SK-N-SH (cell line): ENCODE results near the gene GRK3. TPM values are rescaled to one million over a fixed set of nuclear protein-coding genes. Genes with fewer than 3 reads are reported as not detected.
A peak's percentile ranks its signal among the peaks of the same experiment; 100 is the strongest.

Experiments used
- CTCF ChIA-PET: fragments of 300-600, 350-600 bp; formaldehyde crosslinking; extraction: SDS; loops from one replicate; lab custom pipeline; 2021; lab: Yijun Ruan, JAX
- POLR2A ChIA-PET: fragments of 350-600 bp; sonication (Branson Sonifier 250); formaldehyde crosslinking; extraction: SDS; loops from one replicate; lab custom pipeline; 2020; ENCODE audit warnings: antibody characterized with exemption, inconsistent platforms; lab: Yijun Ruan, JAX
- DNase-seq: peaks from one replicate; pipeline ENCODE4 v3.0.0; 2012
- H2AFZ ChIP-seq: fragments of 200-600 bp; sonication (generic); 2 replicates; pipeline ENCODE4 v1.8.1; 2016; ENCODE audit warnings: antibody characterized with exemption, mild to moderate bottlenecking, low read depth
- H3F3A ChIP-seq: fragments of 200-600 bp; sonication (generic); replicated peaks from 2 replicates; pipeline ENCODE3; 2016; ENCODE audit warnings: antibody characterized with exemption, mild to moderate bottlenecking; ENCODE audit not compliant: insufficient read depth
- H3K27ac ChIP-seq, 2 experiments: fragments of 200-500 bp in 1 of 2; fragments of 200-600 bp in 1 of 2; sonication (Bioruptor generic) in 1 of 2; sonication (generic), shearing (Covaris generic) in 1 of 2; 2 replicates each; pipeline versions ENCODE4 v1.5.1 to v1.6.1; 2014 to 2016; ENCODE audit warnings: low read depth in 2 of 2, inconsistent platforms in 1 of 2, low read length in 1 of 2, mild to moderate bottlenecking in 1 of 2, mixed read lengths in 1 of 2
- H3K27me3 ChIP-seq: fragments of 200-600 bp; sonication (generic), shearing (Covaris generic); 2 replicates; pipeline ENCODE4 v1.6.1; 2016; ENCODE audit warnings: mixed run types; ENCODE audit not compliant: insufficient read depth
- H3K36me3 ChIP-seq, 2 experiments: fragments of 200-500 bp in 1 of 2; fragments of 200-600 bp in 1 of 2; sonication (Bioruptor generic) in 1 of 2; sonication (generic) in 1 of 2; replicated peaks in 1 of 2; 2 replicates each; pipeline versions ENCODE3 to v1.5.1; 2014 to 2016; ENCODE audit warnings: low read length in 1 of 2, mild to moderate bottlenecking in 1 of 2; ENCODE audit not compliant: insufficient read depth in 2 of 2, control insufficient read depth in 1 of 2
- H3K4me1 ChIP-seq, 2 experiments: fragments of 200-500 bp in 1 of 2; fragments of 200-600 bp in 1 of 2; sonication (Bioruptor generic) in 1 of 2; sonication (generic), shearing (Covaris generic) in 1 of 2; 2 replicates each; pipeline versions ENCODE4 v1.5.1 to v1.6.1; 2014 to 2016; ENCODE audit warnings: low read depth in 1 of 2, low read length in 1 of 2, mixed run types in 1 of 2; ENCODE audit not compliant: insufficient read depth in 2 of 2, control insufficient read depth in 1 of 2
- H3K4me2 ChIP-seq: fragments of 200-600 bp; sonication (generic), shearing (Covaris generic); 2 replicates; pipeline ENCODE4 v1.6.1; 2017; ENCODE audit warnings: mixed run types
- H3K4me3 ChIP-seq, 2 experiments: fragments of 200-500 bp in 1 of 2; fragments of 200-600 bp in 1 of 2; sonication (Bioruptor generic) in 1 of 2; sonication (generic), shearing (Covaris generic) in 1 of 2; 2 replicates each; pipeline versions ENCODE4 v1.5.1 to v1.8.1; 2014 to 2016; ENCODE audit warnings: low read depth in 2 of 2, inconsistent platforms in 1 of 2, low read length in 1 of 2, mild to moderate bottlenecking in 1 of 2, mixed read lengths in 1 of 2, moderate library complexity in 1 of 2
- H3K79me2 ChIP-seq: fragments of 200-600 bp; sonication (generic); 2 replicates; pipeline ENCODE4 v1.8.1; 2017; ENCODE audit warnings: mild to moderate bottlenecking; ENCODE audit not compliant: insufficient read depth
- H3K9ac ChIP-seq: fragments of 200-600 bp; sonication (generic); 2 replicates; pipeline ENCODE4 v1.6.1; 2017; ENCODE audit warnings: mixed run types
- H3K9me2 ChIP-seq: fragments of 200-600 bp; sonication (generic); 2 replicates; pipeline ENCODE4 v1.6.1; 2017; ENCODE audit warnings: mixed run types
- H3K9me3 ChIP-seq: fragments of 200-600 bp; sonication (generic); 2 replicates; pipeline ENCODE4 v1.6.1; 2017; ENCODE audit warnings: mixed run types, mild to moderate bottlenecking, moderate library complexity
- H4K20me1 ChIP-seq: fragments of 200-600 bp; sonication (generic); 2 replicates; pipeline ENCODE4 v1.6.1; 2017; ENCODE audit warnings: mild to moderate bottlenecking, mixed run types; ENCODE audit not compliant: insufficient read depth
- EZH2phosphoT487 ChIP-seq: fragments of 200-600 bp; sonication (generic); IDR thresholded peaks from 2 replicates; pipeline ENCODE4 v1.6.1; 2017; ENCODE audit warnings: low read depth, mixed run types, mild to moderate bottlenecking, antibody characterized with exemption, moderate library complexity, borderline replicate concordance
- FOXM1 ChIP-seq: IDR thresholded peaks from 2 replicates; pipeline ENCODE4 v1.4.0; 2012; ENCODE audit warnings: low read depth, mild to moderate bottlenecking
- GATA2 ChIP-seq: sonication (generic); formaldehyde crosslinking; IDR thresholded peaks from 2 replicates; pipeline ENCODE4 v1.5.0; 2020; ENCODE audit warnings: mild to moderate bottlenecking, missing genetic modification reagents
- RCOR1 ChIP-seq: fragments of 150-350 bp; IDR thresholded peaks from 2 replicates; pipeline ENCODE4 v1.6.1; 2017; ENCODE audit warnings: antibody characterized with exemption, low read length
- RFX5 ChIP-seq: IDR thresholded peaks from 2 replicates; pipeline ENCODE4 v1.6.1; 2012; ENCODE audit warnings: mild to moderate bottlenecking, improper control_type of control experiment, low read length
- RXRA ChIP-seq: IDR thresholded peaks from 2 replicates; pipeline ENCODE4 v1.4.0; 2012; ENCODE audit warnings: low read depth, mild to moderate bottlenecking, borderline replicate concordance
- SIN3A ChIP-seq: IDR thresholded peaks from 2 replicates; pipeline ENCODE4 v1.6.1; 2012; ENCODE audit warnings: low read depth, mild to moderate bottlenecking, low read length, moderate library complexity, borderline replicate concordance
- SMC3 ChIP-seq: IDR thresholded peaks from 2 replicates; pipeline ENCODE4 v1.6.1; 2012; ENCODE audit warnings: low read depth, low read length, improper control_type of control experiment
- YY1 ChIP-seq: IDR thresholded peaks from 2 replicates; pipeline ENCODE4 v1.4.0; 2012; ENCODE audit warnings: low read depth, mild to moderate bottlenecking
- WGBS: methylation state at CpG from one replicate; pipeline ENCODE4 v1.1.6; 2017; ENCODE audit warnings: low lambda C conversion rate; 5-methylcytosine and 5-hydroxymethylcytosine counted together
- polyA plus RNA-seq, 3 experiments: library from polyadenylated mRNA; depleted of rRNA; stranded (reverse); fragments of >200 nt; gene quantifications; 2 replicates each; pipeline ENCODE4 v1.2.3, GENCODE V29; 2012
- TF ChIP-seq, protein P1 (sequence below): fragments of 150-350 bp; IDR thresholded peaks from 2 replicates; pipeline ENCODE4 v1.6.1; 2017; ENCODE audit warnings: antibody characterized with exemption, low read length, low read depth, borderline replicate concordance
- TF ChIP-seq, protein P2 (sequence below): IDR thresholded peaks from 2 replicates; pipeline ENCODE4; 2012
- TF ChIP-seq, protein P3 (sequence below): IDR thresholded peaks from 2 replicates; pipeline ENCODE4 v1.6.1; 2012; ENCODE audit warnings: mild to moderate bottlenecking, low read depth, low read length, moderate library complexity
- TF ChIP-seq, protein P4 (sequence below): IDR thresholded peaks from 2 replicates; pipeline ENCODE4 v1.4.0; 2012; ENCODE audit warnings: low read depth
- TF ChIP-seq, protein P5 (sequence below): IDR thresholded peaks from 2 replicates; pipeline ENCODE4 v1.4.0; 2012; ENCODE audit warnings: low read depth, borderline replicate concordance

The GRK3 gene
- polyA plus RNA-seq, 1 of the 3 experiments (the other 2 are of a cell fraction) = 1.3 TPM

DNA sequence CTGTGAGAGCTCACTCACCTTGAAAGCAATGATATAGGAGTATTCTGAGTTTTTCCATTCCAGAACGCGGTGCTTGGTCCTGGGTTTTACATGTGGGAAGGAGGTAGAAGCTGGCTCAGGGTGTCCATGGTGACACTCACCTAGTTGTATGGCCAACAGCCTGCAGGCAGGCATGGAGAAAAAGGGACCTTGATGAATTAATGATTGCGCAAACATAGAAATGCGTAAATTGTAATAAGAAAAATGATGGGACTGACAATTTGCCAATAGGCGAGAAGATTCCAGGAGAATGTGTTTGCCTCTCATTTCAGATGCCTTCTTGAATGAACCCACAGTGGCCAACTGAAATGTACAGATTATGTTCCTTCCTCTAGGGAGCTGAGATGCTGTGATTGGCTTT lies 124.2 kb downstream of the GRK3 start:
- H3K27ac ChIP-seq = peak overlapping the region in 1 of 2 experiments; percentile 34; a peak in 1 of 4 replicates
- no peaks in the 10 kb centered on the region for H3F3A ChIP-seq
- no peak overlapping the region for H3K9ac ChIP-seq
- no peak for DNase-seq
- H3K9me2 ChIP-seq = no peaks in the 10 kb centered on the region
- no peaks in the 10 kb centered on the region for H3K79me2 ChIP-seq
- H4K20me1 ChIP-seq = no peaks in the 10 kb centered on the region
- no peaks in the 10 kb centered on the region for H3K9me3 ChIP-seq
- no peaks in the 10 kb centered on the region for H3K27me3 ChIP-seq
- no peak overlapping the region for H3K4me3 ChIP-seq
- WGBS = 87% methylated on average over 5 of the region's 5 CpGs
- H3K4me1 ChIP-seq = peaks cover 6 to 32% of the 10 kb centered on the region in 2 experiments; a peak in 2 of 4 replicates
- H3K36me3 ChIP-seq = peaks cover 0 to 28% of the 10 kb centered on the region in 2 experiments
- no peak overlapping the region for H2AFZ ChIP-seq
- TF ChIP-seq SMC3 (no peak), SIN3A (no peak), RFX5 (no peak), YY1 (no peak), EZH2phosphoT487 (no peak), FOXM1 (no peak), RXRA (no peak)
- TF ChIP-seq, protein P1, sequence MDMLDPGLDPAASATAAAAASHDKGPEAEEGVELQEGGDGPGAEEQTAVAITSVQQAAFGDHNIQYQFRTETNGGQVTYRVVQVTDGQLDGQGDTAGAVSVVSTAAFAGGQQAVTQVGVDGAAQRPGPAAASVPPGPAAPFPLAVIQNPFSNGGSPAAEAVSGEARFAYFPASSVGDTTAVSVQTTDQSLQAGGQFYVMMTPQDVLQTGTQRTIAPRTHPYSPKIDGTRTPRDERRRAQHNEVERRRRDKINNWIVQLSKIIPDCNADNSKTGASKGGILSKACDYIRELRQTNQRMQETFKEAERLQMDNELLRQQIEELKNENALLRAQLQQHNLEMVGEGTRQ = no peak
- TF ChIP-seq, protein P2, sequence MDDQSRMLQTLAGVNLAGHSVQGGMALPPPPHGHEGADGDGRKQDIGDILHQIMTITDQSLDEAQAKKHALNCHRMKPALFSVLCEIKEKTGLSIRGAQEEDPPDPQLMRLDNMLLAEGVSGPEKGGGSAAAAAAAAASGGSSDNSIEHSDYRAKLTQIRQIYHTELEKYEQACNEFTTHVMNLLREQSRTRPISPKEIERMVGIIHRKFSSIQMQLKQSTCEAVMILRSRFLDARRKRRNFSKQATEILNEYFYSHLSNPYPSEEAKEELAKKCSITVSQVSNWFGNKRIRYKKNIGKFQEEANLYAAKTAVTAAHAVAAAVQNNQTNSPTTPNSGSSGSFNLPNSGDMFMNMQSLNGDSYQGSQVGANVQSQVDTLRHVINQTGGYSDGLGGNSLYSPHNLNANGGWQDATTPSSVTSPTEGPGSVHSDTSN = no peak
- TF ChIP-seq, protein P3, sequence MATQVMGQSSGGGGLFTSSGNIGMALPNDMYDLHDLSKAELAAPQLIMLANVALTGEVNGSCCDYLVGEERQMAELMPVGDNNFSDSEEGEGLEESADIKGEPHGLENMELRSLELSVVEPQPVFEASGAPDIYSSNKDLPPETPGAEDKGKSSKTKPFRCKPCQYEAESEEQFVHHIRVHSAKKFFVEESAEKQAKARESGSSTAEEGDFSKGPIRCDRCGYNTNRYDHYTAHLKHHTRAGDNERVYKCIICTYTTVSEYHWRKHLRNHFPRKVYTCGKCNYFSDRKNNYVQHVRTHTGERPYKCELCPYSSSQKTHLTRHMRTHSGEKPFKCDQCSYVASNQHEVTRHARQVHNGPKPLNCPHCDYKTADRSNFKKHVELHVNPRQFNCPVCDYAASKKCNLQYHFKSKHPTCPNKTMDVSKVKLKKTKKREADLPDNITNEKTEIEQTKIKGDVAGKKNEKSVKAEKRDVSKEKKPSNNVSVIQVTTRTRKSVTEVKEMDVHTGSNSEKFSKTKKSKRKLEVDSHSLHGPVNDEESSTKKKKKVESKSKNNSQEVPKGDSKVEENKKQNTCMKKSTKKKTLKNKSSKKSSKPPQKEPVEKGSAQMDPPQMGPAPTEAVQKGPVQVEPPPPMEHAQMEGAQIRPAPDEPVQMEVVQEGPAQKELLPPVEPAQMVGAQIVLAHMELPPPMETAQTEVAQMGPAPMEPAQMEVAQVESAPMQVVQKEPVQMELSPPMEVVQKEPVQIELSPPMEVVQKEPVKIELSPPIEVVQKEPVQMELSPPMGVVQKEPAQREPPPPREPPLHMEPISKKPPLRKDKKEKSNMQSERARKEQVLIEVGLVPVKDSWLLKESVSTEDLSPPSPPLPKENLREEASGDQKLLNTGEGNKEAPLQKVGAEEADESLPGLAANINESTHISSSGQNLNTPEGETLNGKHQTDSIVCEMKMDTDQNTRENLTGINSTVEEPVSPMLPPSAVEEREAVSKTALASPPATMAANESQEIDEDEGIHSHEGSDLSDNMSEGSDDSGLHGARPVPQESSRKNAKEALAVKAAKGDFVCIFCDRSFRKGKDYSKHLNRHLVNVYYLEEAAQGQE = no peak
- POLR2A ChIA-PET = no interaction called here
- CTCF ChIA-PET = interaction anchor here (1.4 to 1.8 kb wide), 2 partner anchors 12 to 84 kb away, joined by 3 to 9 read pairs; no protein-coding TSS in a partner anchor
- H3K4me2 ChIP-seq = no peak overlapping the region

DNA sequence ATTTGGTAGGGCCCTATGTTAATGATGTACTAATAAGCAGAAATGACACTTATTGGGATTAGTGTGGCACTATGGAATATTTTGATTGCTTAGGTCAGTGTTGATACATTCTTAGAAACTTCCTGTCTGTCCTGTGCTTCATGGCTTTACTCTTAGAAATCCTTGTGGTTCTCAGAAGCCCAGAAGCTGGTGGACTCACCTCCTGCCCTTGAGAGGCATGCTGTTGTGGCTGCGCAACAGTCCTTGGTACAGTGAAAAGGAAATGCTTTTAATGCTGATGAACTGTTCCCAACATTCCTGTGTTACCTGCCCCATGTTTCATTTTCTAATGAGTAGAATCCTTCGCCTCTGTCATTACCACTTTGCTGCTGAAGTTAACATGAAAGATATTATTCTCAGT lies 125.2 kb downstream of the GRK3 start:
- Histone ChIP-seq H3K4me2 (no peak overlapping the region), H3F3A (no peaks in the 10 kb centered on the region), H3K4me1 (peaks cover 6 to 40% of the 10 kb centered on the region in 2 experiments; a peak in 2 of 4 replicates), H3K9me2 (no peaks in the 10 kb centered on the region), H3K27ac (peak overlapping the region in 1 of 2 experiments; percentile 92; a peak in 2 of 4 replicates), H2AFZ (no peak overlapping the region), H3K27me3 (no peaks in the 10 kb centered on the region), H3K9ac (no peak overlapping the region), H3K9me3 (no peaks in the 10 kb centered on the region), H3K79me2 (no peaks in the 10 kb centered on the region), H3K36me3 (peaks cover 0 to 27% of the 10 kb centered on the region in 2 experiments), H4K20me1 (no peaks in the 10 kb centered on the region), H3K4me3 (no peak overlapping the region)
- ChIA-PET POLR2A (no interaction called here), CTCF (interaction anchor here (1.4 to 1.8 kb wide), 2 partner anchors 13 to 83 kb away, joined by 3 to 9 read pairs; no protein-coding TSS in a partner anchor)
- no peak for TF ChIP-seq RCOR1
- TF ChIP-seq, protein P1 = no peak
- TF ChIP-seq, protein P4, sequence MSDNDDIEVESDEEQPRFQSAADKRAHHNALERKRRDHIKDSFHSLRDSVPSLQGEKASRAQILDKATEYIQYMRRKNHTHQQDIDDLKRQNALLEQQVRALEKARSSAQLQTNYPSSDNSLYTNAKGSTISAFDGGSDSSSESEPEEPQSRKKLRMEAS = no peak
- TF ChIP-seq, protein P3 = no peak
- TF ChIP-seq, protein P5, sequence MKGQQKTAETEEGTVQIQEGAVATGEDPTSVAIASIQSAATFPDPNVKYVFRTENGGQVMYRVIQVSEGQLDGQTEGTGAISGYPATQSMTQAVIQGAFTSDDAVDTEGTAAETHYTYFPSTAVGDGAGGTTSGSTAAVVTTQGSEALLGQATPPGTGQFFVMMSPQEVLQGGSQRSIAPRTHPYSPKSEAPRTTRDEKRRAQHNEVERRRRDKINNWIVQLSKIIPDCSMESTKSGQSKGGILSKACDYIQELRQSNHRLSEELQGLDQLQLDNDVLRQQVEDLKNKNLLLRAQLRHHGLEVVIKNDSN = no peak
- no peak for TF ChIP-seq FOXM1
- no peak for TF ChIP-seq GATA2 (CRISPR knock-in tag)
- WGBS = 88% methylated on average over 2 of the region's 2 CpGs
- no peak for DNase-seq
